ENCODE data around the gene PEX5L.

The PEX5L gene, protein sequence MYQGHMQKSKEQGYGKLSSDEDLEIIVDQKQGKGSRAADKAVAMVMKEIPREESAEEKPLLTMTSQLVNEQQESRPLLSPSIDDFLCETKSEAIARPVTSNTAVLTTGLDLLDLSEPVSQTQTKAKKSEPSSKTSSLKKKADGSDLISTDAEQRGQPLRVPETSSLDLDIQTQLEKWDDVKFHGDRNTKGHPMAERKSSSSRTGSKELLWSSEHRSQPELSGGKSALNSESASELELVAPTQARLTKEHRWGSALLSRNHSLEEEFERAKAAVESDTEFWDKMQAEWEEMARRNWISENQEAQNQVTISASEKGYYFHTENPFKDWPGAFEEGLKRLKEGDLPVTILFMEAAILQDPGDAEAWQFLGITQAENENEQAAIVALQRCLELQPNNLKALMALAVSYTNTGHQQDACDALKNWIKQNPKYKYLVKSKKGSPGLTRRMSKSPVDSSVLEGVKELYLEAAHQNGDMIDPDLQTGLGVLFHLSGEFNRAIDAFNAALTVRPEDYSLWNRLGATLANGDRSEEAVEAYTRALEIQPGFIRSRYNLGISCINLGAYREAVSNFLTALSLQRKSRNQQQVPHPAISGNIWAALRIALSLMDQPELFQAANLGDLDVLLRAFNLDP

DNA sequence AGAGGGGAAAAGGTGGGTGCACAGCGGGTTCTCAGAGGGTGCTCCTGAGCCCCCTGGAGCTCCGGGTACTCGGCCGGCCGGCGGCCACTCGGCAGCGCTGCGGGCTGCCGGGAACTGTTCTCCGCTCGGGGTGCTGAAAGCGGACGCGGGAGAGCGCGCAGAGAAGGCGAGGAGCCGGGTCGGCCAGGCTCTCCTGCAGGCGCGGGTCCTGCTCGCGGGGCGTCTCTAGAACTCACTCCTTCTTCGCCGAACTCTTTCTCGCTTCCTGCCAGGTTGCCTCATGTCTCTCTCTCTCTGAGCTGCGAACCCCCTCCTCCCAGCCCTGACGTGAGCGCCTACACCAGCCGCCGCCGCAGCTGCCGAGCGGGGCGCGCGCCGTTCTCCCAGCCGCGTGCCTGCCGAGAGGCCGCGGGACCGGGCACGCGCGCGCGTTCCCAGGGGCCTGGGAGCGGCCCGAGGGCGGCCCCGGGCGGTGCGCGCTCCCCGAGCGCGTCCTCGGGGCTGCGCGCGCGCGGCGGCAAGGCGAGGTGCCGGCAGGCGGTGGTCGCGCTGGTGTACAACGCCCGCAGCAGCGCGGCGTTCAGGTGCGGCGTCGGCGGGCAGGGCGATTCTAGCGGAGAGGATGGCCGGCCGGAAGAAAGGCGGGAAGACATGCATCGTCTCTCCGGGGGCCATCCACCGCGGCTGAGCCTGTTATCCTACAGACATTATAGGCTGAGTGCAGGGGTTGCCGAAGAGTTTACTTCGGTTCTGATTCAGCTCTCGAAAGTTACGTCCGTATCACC, at the start of gene PEX5L:
PEX5L (minus strand) TSS at position 267 of the 785 bp plus-strand sequence. CDS start 338 bp downstream, outside the sequence.
- peak within 1 kb of the TSS; percentile 37 for H3K4me3 ChIP-seq (ENCODE audit: control insufficient read depth, low read depth, low read length)
- DNase-seq (ENCODE audit: low read depth): peak; percentile 35
- TF ChIP-seq, protein P1, sequence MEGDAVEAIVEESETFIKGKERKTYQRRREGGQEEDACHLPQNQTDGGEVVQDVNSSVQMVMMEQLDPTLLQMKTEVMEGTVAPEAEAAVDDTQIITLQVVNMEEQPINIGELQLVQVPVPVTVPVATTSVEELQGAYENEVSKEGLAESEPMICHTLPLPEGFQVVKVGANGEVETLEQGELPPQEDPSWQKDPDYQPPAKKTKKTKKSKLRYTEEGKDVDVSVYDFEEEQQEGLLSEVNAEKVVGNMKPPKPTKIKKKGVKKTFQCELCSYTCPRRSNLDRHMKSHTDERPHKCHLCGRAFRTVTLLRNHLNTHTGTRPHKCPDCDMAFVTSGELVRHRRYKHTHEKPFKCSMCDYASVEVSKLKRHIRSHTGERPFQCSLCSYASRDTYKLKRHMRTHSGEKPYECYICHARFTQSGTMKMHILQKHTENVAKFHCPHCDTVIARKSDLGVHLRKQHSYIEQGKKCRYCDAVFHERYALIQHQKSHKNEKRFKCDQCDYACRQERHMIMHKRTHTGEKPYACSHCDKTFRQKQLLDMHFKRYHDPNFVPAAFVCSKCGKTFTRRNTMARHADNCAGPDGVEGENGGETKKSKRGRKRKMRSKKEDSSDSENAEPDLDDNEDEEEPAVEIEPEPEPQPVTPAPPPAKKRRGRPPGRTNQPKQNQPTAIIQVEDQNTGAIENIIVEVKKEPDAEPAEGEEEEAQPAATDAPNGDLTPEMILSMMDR (conservative IDR thresholded peaks at IDR 0.05; ENCODE audit: control insufficient read depth, insufficient read depth, low read depth, low read length): no peak

DNA sequence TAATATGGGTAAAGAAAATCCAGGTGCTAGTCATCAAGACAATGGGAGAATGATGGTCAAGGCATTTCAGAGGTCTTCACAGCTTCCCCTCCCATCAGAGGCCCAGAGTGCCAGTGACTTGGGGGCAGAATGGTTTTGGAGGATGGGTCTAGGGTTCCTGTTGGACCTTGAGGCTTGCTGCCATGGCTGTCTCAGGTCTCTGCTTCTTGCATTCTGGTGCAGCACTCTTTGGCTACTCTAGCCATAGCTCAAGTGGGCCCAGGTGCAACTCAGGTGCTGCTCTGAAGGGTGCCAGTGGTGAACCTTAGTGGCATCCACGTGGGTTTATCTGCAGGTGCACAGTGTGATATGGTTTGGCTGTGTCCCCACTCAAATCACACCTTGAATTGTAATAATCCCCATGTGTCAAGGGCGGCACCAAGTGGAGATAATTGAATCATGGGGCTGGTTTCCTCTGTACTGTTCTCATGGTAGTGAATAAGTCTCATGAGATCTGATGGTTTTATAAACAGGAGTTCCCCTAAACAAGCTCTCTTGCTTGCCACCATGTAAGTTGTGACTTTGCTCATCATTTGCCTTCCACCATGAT, 48.5 kb upstream of the PEX5L start:
- no peak overlapping the region for H3K4me3 ChIP-seq (ENCODE audit: control insufficient read depth, low read depth, low read length)
- TF ChIP-seq, protein P1 (conservative IDR thresholded peaks at IDR 0.05; ENCODE audit: control insufficient read depth, insufficient read depth, low read depth, low read length): no peak
- DNase-seq (ENCODE audit: low read depth): no peak

DNA sequence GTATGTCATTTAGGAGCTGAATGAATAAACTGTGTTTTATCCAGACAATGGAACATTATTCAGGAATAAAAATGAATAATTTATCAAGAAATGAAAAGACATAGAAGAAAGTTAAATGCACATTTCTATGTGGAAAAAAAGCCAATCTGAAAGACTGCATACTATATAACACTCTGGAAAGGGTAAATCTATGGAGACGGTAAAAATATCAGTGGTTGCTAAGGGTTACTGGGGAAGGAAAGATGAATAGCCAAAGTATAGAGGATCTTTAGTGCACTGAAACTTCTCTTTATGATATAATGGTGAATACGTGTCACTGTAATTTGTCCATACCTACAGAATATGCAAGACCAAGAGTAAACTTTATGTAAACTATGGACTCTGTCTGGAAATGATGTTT, 46.0 kb upstream of the PEX5L start:
- H3K4me3 ChIP-seq (ENCODE audit: control insufficient read depth, low read depth, low read length): no peak overlapping the region
- DNase-seq (ENCODE audit: low read depth): no peak
- TF ChIP-seq, protein P1 (conservative IDR thresholded peaks at IDR 0.05; ENCODE audit: control insufficient read depth, insufficient read depth, low read depth, low read length): no peak

DNA sequence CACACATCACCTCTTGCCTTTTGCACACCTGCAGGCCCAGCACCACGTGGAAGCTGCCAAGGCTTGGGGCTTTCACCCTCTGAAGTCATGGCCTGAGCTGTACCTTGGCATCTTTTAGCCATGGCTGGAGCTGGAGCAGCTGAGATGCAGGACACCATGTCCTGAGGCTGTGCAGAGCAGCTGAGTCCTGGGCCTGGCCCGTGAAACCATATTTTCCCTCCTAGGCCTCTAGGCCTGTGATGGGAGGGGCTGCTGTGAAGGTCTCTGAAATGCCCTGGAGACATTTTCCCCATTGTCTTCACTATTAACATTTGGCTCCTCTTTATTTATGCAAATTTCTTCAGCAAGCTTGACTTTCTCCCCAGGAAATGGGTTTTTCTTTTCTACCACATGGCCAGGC, 41.9 kb upstream of the PEX5L start:
- TF ChIP-seq, protein P1 (conservative IDR thresholded peaks at IDR 0.05; ENCODE audit: control insufficient read depth, insufficient read depth, low read depth, low read length): no peak
- H3K4me3 ChIP-seq (ENCODE audit: control insufficient read depth, low read depth, low read length): no peak overlapping the region
- DNase-seq (ENCODE audit: low read depth): no peak

DNA sequence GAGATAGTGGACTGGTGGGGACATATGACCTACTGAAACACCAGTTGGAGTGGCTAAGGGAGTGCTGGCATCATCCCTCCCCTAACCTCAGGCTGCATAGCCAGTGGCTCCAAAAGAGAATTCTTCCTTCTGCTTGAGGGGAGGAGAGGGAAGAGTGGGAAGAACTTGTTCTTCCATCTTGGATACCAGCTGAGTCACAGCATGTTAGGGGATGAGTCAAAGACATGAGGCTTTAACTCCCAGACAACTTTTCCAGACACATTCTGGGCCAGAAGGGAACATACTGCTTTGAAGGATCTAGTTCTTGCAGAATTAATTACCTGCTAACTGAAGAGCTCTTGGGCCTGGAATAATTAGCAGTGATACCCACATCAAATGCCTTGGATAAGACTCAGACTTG, 36.8 kb upstream of the PEX5L start:
- TF ChIP-seq, protein P1 (conservative IDR thresholded peaks at IDR 0.05; ENCODE audit: control insufficient read depth, insufficient read depth, low read depth, low read length): no peak
- H3K4me3 ChIP-seq (ENCODE audit: control insufficient read depth, low read depth, low read length): no peak overlapping the region
- peak; percentile 42 for DNase-seq (ENCODE audit: low read depth)

DNA sequence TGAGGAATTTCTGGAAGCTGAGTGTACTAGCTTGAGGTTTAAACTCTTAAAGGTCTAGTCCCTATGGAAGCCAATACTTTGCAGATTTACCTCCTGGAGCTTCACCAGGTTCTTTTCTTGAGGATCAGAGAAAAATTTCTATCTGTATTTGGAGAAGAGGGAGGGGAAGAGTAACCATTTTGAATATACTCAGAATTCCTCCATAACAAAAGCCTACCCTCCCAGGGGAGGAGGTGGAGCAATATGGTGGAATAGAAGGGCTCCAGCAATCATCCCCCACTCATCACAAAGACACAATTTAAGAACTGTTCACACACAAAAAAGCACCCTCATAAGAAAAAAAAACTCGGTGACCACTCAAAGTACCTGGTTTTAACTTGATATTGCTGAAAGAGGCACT, 36.0 kb upstream of the PEX5L start:
- H3K4me3 ChIP-seq (ENCODE audit: control insufficient read depth, low read depth, low read length): no peak overlapping the region
- TF ChIP-seq, protein P1 (conservative IDR thresholded peaks at IDR 0.05; ENCODE audit: control insufficient read depth, insufficient read depth, low read depth, low read length): no peak

More for the DNA sequence above, 36.0 kb upstream of the PEX5L start:
- DNase-seq (ENCODE audit: low read depth): no peak
